Measurements from ENCODE around the gene PROSER1. TPM values are rescaled to one million over a fixed set of nuclear protein-coding genes. Genes with fewer than 3 reads are reported as not detected.
"Not testable (repeated sequence)": the region's sequence is repeated elsewhere in the genome, so short reads cannot be mapped to it uniquely, and the experiment has no call there.

PROSER1 gene
- 13.5 and 24.6 TPM in 2 replicates for total RNA-seq

GRCh38 chr13:39037880-39038568 lies at the start of gene PROSER1, which contains the start of gene NHLRC3:
TSS of gene PROSER1 (minus strand) at chr13:39038089. CDS start at chr13:39037242, 847 bp downstream.
TSS of gene NHLRC3 (plus strand) at chr13:39038456. CDS start at chr13:39038640, 184 bp downstream.
- H3K4me3 ChIP-seq (ENCODE audit: low read depth, low read length): peak within 1 kb of the TSS; percentile 78
- TF ChIP-seq, protein P1, sequence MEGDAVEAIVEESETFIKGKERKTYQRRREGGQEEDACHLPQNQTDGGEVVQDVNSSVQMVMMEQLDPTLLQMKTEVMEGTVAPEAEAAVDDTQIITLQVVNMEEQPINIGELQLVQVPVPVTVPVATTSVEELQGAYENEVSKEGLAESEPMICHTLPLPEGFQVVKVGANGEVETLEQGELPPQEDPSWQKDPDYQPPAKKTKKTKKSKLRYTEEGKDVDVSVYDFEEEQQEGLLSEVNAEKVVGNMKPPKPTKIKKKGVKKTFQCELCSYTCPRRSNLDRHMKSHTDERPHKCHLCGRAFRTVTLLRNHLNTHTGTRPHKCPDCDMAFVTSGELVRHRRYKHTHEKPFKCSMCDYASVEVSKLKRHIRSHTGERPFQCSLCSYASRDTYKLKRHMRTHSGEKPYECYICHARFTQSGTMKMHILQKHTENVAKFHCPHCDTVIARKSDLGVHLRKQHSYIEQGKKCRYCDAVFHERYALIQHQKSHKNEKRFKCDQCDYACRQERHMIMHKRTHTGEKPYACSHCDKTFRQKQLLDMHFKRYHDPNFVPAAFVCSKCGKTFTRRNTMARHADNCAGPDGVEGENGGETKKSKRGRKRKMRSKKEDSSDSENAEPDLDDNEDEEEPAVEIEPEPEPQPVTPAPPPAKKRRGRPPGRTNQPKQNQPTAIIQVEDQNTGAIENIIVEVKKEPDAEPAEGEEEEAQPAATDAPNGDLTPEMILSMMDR (conservative IDR thresholded peaks at IDR 0.05; ENCODE audit: low read depth, low read length): no peak
- peak; percentile 68 for DNase-seq (ENCODE audit: low read depth)

DNA sequence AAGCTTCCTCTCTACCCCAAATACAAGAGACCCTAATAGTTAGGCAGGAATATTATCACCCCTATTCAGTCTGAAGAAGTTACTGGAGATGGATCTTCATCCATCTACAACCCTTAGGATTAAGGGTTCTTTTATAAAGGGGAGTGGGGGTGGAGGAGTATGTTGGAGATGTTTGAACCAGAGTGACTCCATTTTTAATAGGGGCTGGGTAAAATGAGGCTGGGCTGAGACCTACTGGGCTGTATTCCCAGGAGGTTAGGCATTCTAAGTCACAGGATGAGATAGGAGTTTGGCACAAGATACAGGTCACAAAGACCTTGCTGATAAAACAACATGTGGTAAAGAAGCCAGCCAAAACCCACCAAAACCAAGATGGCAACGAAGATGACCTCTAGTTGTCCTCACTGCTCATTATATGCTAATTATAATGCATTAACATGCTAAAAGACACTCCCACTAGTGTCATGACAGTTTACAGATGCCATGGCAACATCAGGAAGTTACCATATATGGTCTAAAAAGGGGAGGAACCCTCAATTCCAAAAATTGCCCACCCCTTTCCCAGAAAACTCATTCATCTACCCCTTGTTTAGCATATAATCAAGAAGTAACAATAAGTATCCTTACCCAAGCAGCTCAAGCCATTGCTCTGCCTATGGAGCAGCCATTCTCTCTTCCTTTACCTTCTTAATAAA lies 48.5 kb upstream of the PROSER1 start:
- not testable (repeated sequence) for DNase-seq (ENCODE audit: low read depth)

GRCh38 chr13:39073983-39074382 lies 36.1 kb upstream of the PROSER1 start:
- H3K4me3 ChIP-seq (ENCODE audit: low read depth, low read length): no peak overlapping the region
- DNase-seq (ENCODE audit: low read depth): no peak
- TF ChIP-seq, protein P1 (conservative IDR thresholded peaks at IDR 0.05; ENCODE audit: low read depth, low read length): no peak

More for the DNA sequence above, 48.5 kb upstream of the PROSER1 start:
- H3K4me3 ChIP-seq (ENCODE audit: low read depth, low read length): not testable (repeated sequence)

DNA sequence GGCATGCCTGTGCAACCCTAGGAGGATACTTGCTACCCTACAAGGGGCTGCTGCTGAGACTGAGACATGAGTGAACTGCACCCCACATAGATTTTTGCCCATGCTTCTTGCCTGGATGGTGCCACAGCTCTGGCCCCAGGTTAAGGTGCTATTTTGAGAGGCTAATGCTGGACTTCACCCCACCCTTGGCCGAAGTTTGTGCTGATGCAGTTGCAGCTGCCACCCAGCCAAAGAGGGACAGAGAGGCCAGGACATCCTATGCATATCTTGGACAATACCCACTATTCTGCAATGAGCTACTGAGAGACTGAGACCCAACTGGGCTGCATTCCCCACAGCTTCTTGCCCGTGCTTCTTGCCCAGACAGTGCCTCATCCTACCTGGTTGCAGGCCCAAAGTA lies 35.0 kb upstream of the PROSER1 start:
- TF ChIP-seq, protein P1 (conservative IDR thresholded peaks at IDR 0.05; ENCODE audit: low read depth, low read length): no peak
- DNase-seq (ENCODE audit: low read depth): no peak
- H3K4me3 ChIP-seq (ENCODE audit: low read depth, low read length): no peak overlapping the region

DNA sequence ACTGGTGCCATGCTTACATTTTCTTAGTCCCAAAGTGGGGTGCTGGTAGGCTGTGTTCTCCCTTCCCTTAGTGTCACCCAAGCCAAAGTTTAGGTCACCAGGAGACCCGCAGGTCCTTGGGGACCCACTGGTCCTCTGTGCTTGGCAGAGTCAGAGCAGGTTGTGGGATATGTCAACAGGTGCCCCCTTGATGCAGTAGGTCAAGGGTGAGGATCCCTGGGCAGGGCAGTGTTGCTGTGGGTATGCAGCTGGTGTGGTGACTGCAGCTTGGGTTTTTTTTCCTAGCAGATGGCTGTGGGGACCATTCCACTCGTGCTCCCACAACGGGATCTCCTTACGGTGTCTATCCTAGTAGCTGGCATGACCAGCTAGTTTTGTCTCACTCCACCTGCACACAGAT lies 24.1 kb upstream of the PROSER1 start:
- H3K4me3 ChIP-seq (ENCODE audit: low read depth, low read length): no peak overlapping the region
- no peak for DNase-seq (ENCODE audit: low read depth)
- TF ChIP-seq, protein P1 (conservative IDR thresholded peaks at IDR 0.05; ENCODE audit: low read depth, low read length): no peak

GRCh38 chr13:39058040-39058439 lies 20.2 kb upstream of the PROSER1 start:
- DNase-seq (ENCODE audit: low read depth): no peak
- H3K4me3 ChIP-seq (ENCODE audit: low read depth, low read length): no peak overlapping the region
- TF ChIP-seq, protein P1 (conservative IDR thresholded peaks at IDR 0.05; ENCODE audit: low read depth, low read length): no peak

GRCh38 chr13:39056018-39056417 lies 18.1 kb upstream of the PROSER1 start:
- H3K4me3 ChIP-seq (ENCODE audit: low read depth, low read length): no peak overlapping the region
- DNase-seq (ENCODE audit: low read depth): no peak
- TF ChIP-seq, protein P1 (conservative IDR thresholded peaks at IDR 0.05; ENCODE audit: low read depth, low read length): no peak
